Measurements from ENCODE around the gene DCAF6. TPM values are rescaled to one million over a fixed set of nuclear protein-coding genes. Genes with fewer than 3 reads are reported as not detected.
"Not testable (repeated sequence)": the region's sequence is repeated elsewhere in the genome, so short reads cannot be mapped to it uniquely, and the experiment has no call there.

Gene DCAF6, protein sequence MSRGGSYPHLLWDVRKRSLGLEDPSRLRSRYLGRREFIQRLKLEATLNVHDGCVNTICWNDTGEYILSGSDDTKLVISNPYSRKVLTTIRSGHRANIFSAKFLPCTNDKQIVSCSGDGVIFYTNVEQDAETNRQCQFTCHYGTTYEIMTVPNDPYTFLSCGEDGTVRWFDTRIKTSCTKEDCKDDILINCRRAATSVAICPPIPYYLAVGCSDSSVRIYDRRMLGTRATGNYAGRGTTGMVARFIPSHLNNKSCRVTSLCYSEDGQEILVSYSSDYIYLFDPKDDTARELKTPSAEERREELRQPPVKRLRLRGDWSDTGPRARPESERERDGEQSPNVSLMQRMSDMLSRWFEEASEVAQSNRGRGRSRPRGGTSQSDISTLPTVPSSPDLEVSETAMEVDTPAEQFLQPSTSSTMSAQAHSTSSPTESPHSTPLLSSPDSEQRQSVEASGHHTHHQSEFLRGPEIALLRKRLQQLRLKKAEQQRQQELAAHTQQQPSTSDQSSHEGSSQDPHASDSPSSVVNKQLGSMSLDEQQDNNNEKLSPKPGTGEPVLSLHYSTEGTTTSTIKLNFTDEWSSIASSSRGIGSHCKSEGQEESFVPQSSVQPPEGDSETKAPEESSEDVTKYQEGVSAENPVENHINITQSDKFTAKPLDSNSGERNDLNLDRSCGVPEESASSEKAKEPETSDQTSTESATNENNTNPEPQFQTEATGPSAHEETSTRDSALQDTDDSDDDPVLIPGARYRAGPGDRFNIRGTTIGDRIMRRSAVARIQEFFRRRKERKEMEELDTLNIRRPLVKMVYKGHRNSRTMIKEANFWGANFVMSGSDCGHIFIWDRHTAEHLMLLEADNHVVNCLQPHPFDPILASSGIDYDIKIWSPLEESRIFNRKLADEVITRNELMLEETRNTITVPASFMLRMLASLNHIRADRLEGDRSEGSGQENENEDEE
- total RNA-seq (100 to 1,000 TPM in 1 of 2 donors, 10 to 100 TPM in 1; 77.6 to 105 TPM), polyA plus RNA-seq (10 to 100 TPM; 33.5 to 64.5 TPM)

DNA sequence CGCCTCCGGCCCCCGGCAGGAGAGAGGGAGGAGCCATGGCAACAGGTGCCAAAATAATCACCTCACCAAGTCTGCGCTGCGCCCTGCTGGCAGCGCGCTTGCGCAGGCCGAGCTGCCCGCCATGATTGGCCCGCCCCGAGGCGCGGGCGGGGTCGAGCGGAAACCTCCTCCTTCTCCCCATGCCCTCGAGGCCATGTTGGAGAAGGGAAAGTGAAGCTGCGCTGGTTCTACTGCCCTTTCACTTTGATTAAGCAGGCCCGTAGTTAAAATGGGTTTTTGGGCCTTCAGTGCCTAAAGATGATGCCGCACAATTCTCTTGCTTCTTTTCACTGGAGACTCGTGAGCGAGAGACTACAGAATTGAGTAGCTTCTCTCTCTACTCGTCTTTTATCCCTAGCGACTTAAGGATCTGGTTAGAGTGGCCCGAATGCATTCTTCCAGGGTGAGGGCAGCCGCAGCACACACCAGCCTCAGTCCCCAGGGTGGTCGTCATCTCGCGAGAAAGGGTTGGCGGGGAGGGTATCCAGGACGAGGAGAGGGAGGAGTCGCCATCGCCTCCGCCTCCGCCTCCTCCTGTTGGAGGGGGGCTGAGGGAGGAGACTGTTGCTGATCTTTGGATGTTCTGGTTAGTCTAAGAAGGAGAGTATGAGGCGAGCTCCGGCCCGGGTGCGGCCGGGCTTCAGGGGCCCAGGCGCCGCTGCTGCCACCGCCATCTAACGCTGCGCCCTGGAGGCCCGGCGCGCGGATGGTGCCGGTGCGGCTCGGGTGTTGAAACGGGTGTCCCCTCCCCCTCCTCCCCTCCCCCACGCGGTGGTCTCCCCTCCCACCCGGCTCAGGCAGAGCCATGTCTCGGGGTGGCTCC, at the start of gene DCAF6:
TSS of gene DCAF6 (plus strand) at position 616 of the 862 bp plus-strand sequence. CDS start at position 845, 229 bp downstream.
- peak within 1 kb of the TSS; percentile 90 to 99 for H3K9ac ChIP-seq (ENCODE audit: low read depth in 1 of 2, low read length in 2 of 2)
- H3K4me3 ChIP-seq (ENCODE audit: low read depth in 1 of 3, low read length in 3 of 3): peak within 1 kb of the TSS; percentile 85 to 98 (median 87)
- WGBS: under 1% methylated on average over 58 of the region's 58 CpGs
- TF ChIP-seq FOXA1 (IDR thresholded peaks at IDR 0.05) (peak; percentile 41), RAD21 (IDR thresholded peaks at IDR 0.05) (peak in 1 of 2 donors; percentile 5), HNF4G (IDR thresholded peaks at IDR 0.05) (no peak), NR2F2 (IDR thresholded peaks at IDR 0.05) (peak; percentile 41), EGR1 (IDR thresholded peaks at IDR 0.05; ENCODE audit: low read depth in 2 of 2) (peak in 1 of 2 donors; percentile 90), JUND (IDR thresholded peaks at IDR 0.05) (peak in 1 of 2 donors; percentile 27), GABPA (IDR thresholded peaks at IDR 0.05 in 1 of 2, conservative IDR thresholded peaks at IDR 0.05 in 1 of 2) (peak in 1 of 2 donors; percentile 6), HNF4A (conservative IDR thresholded peaks at IDR 0.05) (peak; percentile 2 to 20), RXRA (IDR thresholded peaks at IDR 0.05) (peak; percentile 32 to 50), SP1 (IDR thresholded peaks at IDR 0.05) (peak; percentile 90), TAF1 (conservative IDR thresholded peaks at IDR 0.05) (peak; percentile 95), YY1 (IDR thresholded peaks at IDR 0.05) (peak; percentile 100), FOXA2 (IDR thresholded peaks at IDR 0.05) (no peak)
- TF ChIP-seq, protein P1, sequence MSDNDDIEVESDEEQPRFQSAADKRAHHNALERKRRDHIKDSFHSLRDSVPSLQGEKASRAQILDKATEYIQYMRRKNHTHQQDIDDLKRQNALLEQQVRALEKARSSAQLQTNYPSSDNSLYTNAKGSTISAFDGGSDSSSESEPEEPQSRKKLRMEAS (IDR thresholded peaks at IDR 0.05): no peak
- TF ChIP-seq, protein P2, sequence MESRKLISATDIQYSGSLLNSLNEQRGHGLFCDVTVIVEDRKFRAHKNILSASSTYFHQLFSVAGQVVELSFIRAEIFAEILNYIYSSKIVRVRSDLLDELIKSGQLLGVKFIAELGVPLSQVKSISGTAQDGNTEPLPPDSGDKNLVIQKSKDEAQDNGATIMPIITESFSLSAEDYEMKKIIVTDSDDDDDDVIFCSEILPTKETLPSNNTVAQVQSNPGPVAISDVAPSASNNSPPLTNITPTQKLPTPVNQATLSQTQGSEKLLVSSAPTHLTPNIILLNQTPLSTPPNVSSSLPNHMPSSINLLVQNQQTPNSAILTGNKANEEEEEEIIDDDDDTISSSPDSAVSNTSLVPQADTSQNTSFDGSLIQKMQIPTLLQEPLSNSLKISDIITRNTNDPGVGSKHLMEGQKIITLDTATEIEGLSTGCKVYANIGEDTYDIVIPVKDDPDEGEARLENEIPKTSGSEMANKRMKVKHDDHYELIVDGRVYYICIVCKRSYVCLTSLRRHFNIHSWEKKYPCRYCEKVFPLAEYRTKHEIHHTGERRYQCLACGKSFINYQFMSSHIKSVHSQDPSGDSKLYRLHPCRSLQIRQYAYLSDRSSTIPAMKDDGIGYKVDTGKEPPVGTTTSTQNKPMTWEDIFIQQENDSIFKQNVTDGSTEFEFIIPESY (IDR thresholded peaks at IDR 0.05): peak; percentile 99
- TF ChIP-seq, protein P3, sequence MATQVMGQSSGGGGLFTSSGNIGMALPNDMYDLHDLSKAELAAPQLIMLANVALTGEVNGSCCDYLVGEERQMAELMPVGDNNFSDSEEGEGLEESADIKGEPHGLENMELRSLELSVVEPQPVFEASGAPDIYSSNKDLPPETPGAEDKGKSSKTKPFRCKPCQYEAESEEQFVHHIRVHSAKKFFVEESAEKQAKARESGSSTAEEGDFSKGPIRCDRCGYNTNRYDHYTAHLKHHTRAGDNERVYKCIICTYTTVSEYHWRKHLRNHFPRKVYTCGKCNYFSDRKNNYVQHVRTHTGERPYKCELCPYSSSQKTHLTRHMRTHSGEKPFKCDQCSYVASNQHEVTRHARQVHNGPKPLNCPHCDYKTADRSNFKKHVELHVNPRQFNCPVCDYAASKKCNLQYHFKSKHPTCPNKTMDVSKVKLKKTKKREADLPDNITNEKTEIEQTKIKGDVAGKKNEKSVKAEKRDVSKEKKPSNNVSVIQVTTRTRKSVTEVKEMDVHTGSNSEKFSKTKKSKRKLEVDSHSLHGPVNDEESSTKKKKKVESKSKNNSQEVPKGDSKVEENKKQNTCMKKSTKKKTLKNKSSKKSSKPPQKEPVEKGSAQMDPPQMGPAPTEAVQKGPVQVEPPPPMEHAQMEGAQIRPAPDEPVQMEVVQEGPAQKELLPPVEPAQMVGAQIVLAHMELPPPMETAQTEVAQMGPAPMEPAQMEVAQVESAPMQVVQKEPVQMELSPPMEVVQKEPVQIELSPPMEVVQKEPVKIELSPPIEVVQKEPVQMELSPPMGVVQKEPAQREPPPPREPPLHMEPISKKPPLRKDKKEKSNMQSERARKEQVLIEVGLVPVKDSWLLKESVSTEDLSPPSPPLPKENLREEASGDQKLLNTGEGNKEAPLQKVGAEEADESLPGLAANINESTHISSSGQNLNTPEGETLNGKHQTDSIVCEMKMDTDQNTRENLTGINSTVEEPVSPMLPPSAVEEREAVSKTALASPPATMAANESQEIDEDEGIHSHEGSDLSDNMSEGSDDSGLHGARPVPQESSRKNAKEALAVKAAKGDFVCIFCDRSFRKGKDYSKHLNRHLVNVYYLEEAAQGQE (IDR thresholded peaks at IDR 0.05): peak; percentile 90
- TF ChIP-seq, protein P4, sequence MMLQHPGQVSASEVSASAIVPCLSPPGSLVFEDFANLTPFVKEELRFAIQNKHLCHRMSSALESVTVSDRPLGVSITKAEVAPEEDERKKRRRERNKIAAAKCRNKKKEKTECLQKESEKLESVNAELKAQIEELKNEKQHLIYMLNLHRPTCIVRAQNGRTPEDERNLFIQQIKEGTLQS (IDR thresholded peaks at IDR 0.05): no peak
- TF ChIP-seq, protein P5, sequence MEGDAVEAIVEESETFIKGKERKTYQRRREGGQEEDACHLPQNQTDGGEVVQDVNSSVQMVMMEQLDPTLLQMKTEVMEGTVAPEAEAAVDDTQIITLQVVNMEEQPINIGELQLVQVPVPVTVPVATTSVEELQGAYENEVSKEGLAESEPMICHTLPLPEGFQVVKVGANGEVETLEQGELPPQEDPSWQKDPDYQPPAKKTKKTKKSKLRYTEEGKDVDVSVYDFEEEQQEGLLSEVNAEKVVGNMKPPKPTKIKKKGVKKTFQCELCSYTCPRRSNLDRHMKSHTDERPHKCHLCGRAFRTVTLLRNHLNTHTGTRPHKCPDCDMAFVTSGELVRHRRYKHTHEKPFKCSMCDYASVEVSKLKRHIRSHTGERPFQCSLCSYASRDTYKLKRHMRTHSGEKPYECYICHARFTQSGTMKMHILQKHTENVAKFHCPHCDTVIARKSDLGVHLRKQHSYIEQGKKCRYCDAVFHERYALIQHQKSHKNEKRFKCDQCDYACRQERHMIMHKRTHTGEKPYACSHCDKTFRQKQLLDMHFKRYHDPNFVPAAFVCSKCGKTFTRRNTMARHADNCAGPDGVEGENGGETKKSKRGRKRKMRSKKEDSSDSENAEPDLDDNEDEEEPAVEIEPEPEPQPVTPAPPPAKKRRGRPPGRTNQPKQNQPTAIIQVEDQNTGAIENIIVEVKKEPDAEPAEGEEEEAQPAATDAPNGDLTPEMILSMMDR (IDR thresholded peaks at IDR 0.05; ENCODE audit: low read depth, low read length, missing input control): peak; percentile 8
- DNase-seq (ENCODE audit: low spot score): peak; percentile 94
- H3K9me3 ChIP-seq (ENCODE audit: control insufficient read depth in 4 of 4, low read length in 3 of 4): no peaks in the 10 kb centered on the region
- H3K27me3 ChIP-seq (ENCODE audit: control insufficient read depth in 4 of 4, insufficient read depth in 4 of 4, low read length in 3 of 4): no peaks in the 10 kb centered on the region
- peaks cover 3 to 19% (median 10%) of the 10 kb centered on the region in 4 donors for H3K4me1 ChIP-seq (ENCODE audit: control insufficient read depth in 4 of 4, insufficient read depth in 4 of 4, low read length in 3 of 4)
- peak within 1 kb of the TSS; percentile 95 to 99 for H3K27ac ChIP-seq (ENCODE audit: low read depth in 1 of 2, low read length in 2 of 2)
- H3K36me3 ChIP-seq (ENCODE audit: control insufficient read depth in 4 of 4, insufficient read depth in 3 of 4, low read depth in 1 of 4, low read length in 3 of 4): no peaks in the 10 kb centered on the region

DNA sequence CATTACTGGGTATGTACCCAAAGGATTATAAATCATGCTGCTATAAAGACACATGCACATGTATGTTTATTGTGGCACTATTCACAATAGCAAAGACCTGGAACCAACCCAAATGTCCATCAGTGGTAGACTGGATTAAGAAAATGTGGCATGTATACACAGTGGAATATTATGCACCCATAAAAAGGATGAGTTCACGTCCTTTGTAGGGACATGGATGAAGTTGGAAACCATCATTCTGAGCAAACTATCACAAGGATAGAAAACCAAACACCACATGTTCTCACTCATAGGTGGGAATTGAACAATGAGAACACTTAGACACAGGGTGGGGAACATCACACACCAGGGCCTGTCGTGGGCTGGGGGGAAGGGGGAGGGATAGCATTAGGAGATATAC, 49.3 kb upstream of the DCAF6 start:
- not testable (repeated sequence) for H3K27ac ChIP-seq (ENCODE audit: low read depth in 1 of 2, low read length in 2 of 2); H3K9me3 ChIP-seq (ENCODE audit: control insufficient read depth in 4 of 4, low read length in 3 of 4); H3K27me3 ChIP-seq (ENCODE audit: control insufficient read depth in 4 of 4, insufficient read depth in 4 of 4, low read length in 3 of 4); DNase-seq (ENCODE audit: low spot score); H3K36me3 ChIP-seq (ENCODE audit: control insufficient read depth in 4 of 4, insufficient read depth in 3 of 4, low read depth in 1 of 4, low read length in 3 of 4); H3K4me3 ChIP-seq (ENCODE audit: low read depth in 1 of 3, low read length in 3 of 3); H3K9ac ChIP-seq (ENCODE audit: low read depth in 1 of 2, low read length in 2 of 2); H3K4me1 ChIP-seq (ENCODE audit: control insufficient read depth in 4 of 4, insufficient read depth in 4 of 4, low read length in 3 of 4)
- WGBS: 92% methylated on average over 2 of the region's 2 CpGs
